ENCODE results near the gene BICD1.

DNA sequence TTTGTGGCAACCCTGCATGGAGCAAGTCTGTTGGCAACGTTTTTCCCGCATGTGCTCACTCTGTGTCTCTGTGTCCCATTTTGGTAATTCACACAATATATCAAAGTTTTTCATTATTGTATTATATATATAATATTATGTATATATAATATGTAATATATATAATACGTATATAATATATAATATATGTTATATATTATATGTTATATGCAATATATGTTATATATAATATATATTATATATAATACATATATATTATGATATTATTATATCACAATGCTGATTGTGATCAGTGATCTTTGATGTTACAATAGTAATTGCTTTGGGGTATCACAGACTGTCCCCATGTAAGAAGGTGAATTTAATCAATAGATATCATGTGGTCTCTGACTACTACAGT lies 84.8 kb downstream of the BICD1 start:
- TF ChIP-seq CHD2 (IDR thresholded peaks at IDR 0.05; ENCODE audit: low read length, partially characterized antibody) (no peak), YY1 (IDR thresholded peaks at IDR 0.05; ENCODE audit: low read depth) (no peak), MEF2A (IDR thresholded peaks at IDR 0.05; ENCODE audit: borderline replicate concordance, low read depth) (no peak), RFX5 (IDR thresholded peaks at IDR 0.05; ENCODE audit: low read length) (no peak)
- TF ChIP-seq, protein P1, sequence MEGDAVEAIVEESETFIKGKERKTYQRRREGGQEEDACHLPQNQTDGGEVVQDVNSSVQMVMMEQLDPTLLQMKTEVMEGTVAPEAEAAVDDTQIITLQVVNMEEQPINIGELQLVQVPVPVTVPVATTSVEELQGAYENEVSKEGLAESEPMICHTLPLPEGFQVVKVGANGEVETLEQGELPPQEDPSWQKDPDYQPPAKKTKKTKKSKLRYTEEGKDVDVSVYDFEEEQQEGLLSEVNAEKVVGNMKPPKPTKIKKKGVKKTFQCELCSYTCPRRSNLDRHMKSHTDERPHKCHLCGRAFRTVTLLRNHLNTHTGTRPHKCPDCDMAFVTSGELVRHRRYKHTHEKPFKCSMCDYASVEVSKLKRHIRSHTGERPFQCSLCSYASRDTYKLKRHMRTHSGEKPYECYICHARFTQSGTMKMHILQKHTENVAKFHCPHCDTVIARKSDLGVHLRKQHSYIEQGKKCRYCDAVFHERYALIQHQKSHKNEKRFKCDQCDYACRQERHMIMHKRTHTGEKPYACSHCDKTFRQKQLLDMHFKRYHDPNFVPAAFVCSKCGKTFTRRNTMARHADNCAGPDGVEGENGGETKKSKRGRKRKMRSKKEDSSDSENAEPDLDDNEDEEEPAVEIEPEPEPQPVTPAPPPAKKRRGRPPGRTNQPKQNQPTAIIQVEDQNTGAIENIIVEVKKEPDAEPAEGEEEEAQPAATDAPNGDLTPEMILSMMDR (IDR thresholded peaks at IDR 0.05): no peak
- TF ChIP-seq, protein P2, sequence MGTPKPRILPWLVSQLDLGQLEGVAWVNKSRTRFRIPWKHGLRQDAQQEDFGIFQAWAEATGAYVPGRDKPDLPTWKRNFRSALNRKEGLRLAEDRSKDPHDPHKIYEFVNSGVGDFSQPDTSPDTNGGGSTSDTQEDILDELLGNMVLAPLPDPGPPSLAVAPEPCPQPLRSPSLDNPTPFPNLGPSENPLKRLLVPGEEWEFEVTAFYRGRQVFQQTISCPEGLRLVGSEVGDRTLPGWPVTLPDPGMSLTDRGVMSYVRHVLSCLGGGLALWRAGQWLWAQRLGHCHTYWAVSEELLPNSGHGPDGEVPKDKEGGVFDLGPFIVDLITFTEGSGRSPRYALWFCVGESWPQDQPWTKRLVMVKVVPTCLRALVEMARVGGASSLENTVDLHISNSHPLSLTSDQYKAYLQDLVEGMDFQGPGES (IDR thresholded peaks at IDR 0.05; ENCODE audit: low read depth, low read length): no peak
